ENCODE data around the gene SEBOX.

SEBOX gene

DNA sequence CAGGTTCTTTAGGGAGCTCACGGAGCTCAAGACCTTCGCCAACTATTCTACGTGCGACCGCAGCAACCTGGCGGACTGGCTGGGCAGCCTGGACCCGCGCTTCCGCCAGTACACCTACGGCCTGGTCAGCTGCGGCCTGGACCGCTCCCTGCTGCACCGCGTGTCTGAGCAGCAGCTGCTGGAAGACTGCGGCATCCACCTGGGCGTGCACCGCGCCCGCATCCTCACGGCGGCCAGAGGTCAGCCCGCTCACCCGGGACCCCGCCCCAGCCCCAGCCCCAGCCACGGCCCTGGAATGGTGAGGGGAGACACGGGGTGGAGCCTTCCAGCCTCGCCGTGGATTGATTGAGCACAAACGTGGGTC lies 20.0 kb upstream of the SEBOX start:
- Histone ChIP-seq H3K79me1 (ENCODE audit: low read length) (no peaks in the 10 kb centered on the region), H3K4me2 (ENCODE audit: low read length) (peak overlapping the region; percentile 57), H3K23ac (ENCODE audit: low read length) (no peak overlapping the region), H3K9me3 (ENCODE audit: insufficient read depth, low read depth, low read length) (peaks cover 3% of the 10 kb centered on the region), H2AK5ac (ENCODE audit: low read length) (no peak overlapping the region), H2BK5ac (ENCODE audit: low read depth, low read length, poor library complexity) (no peak overlapping the region), H3K79me2 (ENCODE audit: control insufficient read depth, insufficient read depth, low read length, poor library complexity) (no peaks in the 10 kb centered on the region), H3K27ac (ENCODE audit: low read depth, low read length) (no peak overlapping the region), H3K36me3 (ENCODE audit: control insufficient read depth in 1 of 2, insufficient read depth in 2 of 2, low read length in 2 of 2) (no peaks in the 10 kb centered on the region), H3K9ac (ENCODE audit: low read length) (no peak overlapping the region), H4K8ac (ENCODE audit: low read depth, low read length) (no peak overlapping the region), H2BK12ac (ENCODE audit: low read length) (no peak overlapping the region), H4K12ac (ENCODE audit: low read depth, low read length) (no peak overlapping the region), H3K4me1 (ENCODE audit: control insufficient read depth in 1 of 2, insufficient read depth in 2 of 2, low read length in 2 of 2) (peaks cover 9 to 23% of the 10 kb centered on the region in 2 experiments), H2BK120ac (ENCODE audit: insufficient read depth, low read length, poor library complexity) (no peak overlapping the region), H3K4me3 (ENCODE audit: low read depth, low read length) (peak overlapping the region; percentile 15), H3K27me3 (ENCODE audit: insufficient read depth, low read length) (peaks cover 21% of the 10 kb centered on the region), H3K4ac (ENCODE audit: low read depth, low read length) (no peak overlapping the region), H4K91ac (ENCODE audit: low read depth, low read length) (no peak overlapping the region), H3K14ac (ENCODE audit: low read length) (no peak overlapping the region), H3K18ac (ENCODE audit: low read length) (no peak overlapping the region), H2AFZ (ENCODE audit: insufficient read depth, low read length, poor library complexity) (no peak overlapping the region)
- no CpG with 5 or more reads among the region's 29 CpGs for WGBS (ENCODE audit: extremely low coverage, insufficient coverage, insufficient read length)
- DNase-seq = peak; percentile 82 to 84

DNA sequence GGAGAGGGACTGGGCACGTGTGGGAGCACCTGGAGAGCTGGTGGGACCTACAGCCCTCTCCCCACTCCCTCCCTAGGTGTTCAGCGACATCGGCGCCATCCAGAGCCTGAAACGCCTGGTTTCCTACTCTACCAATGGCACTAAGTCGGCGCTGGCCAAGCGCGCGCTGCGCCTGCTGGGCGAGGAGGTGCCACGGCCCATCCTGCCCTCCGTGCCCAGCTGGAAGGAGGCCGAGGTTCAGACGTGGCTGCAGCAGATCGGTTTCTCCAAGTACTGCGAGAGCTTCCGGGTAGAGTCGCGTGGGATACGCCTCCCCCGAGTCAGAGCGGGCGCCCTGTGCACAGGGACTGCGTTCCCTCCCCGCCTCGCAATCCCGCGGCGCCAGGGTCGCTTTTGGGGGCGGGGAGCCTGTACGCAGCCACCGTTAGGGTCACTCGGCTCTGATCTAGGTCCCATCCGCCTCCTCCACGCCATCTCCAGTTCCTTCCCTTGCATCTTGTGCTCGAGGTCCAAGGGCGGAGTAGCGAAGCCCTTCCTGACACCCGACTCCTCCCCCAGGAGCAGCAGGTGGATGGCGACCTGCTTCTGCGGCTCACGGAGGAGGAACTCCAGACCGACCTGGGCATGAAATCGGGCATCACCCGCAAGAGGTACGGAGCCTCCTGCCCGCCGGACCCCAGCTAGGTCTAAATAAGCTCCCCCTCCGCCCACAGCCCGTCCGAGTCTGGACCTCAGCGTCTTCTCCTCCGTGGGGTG lies 19.5 kb upstream of the SEBOX start:
- H4K91ac ChIP-seq (ENCODE audit: low read depth, low read length) = no peak overlapping the region
- WGBS (ENCODE audit: extremely low coverage, insufficient coverage, insufficient read length) = no CpG with 5 or more reads among the region's 56 CpGs
- no peak overlapping the region for H4K8ac ChIP-seq (ENCODE audit: low read depth, low read length)

DNA sequence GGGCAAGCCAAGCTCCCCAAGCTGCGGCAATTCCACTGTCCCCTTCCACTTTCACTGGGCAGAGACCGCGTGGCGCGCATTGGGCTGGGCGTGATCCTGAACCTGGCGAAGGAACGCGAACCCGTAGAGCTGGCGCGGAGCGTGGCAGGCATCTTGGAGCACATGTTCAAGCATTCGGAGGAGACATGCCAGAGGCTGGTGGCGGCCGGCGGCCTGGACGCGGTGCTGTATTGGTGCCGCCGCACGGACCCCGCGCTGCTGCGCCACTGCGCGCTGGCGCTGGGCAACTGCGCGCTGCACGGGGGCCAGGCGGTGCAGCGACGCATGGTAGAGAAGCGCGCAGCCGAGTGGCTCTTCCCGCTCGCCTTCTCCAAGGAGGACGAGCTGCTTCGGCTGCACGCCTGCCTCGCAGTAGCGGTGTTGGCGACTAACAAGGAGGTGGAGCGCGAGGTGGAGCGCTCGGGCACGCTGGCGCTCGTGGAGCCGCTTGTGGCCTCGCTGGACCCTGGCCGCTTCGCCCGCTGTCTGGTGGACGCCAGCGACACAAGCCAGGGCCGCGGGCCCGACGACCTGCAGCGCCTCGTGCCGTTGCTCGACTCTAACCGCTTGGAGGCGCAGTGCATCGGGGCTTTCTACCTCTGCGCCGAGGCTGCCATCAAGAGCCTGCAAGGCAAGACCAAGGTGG lies 16.3 kb upstream of the SEBOX start:
- Histone ChIP-seq H3K27me3 (ENCODE audit: insufficient read depth, low read length) (peaks cover 21% of the 10 kb centered on the region), H3K79me1 (ENCODE audit: low read length) (no peaks in the 10 kb centered on the region), H3K9ac (ENCODE audit: low read length) (no peak overlapping the region), H3K36me3 (ENCODE audit: control insufficient read depth in 1 of 2, insufficient read depth in 2 of 2, low read length in 2 of 2) (no peaks in the 10 kb centered on the region), H2AFZ (ENCODE audit: insufficient read depth, low read length, poor library complexity) (no peak overlapping the region), H2BK12ac (ENCODE audit: low read length) (peak overlapping the region; percentile 13), H3K79me2 (ENCODE audit: control insufficient read depth, insufficient read depth, low read length, poor library complexity) (no peaks in the 10 kb centered on the region), H3K9me3 (ENCODE audit: insufficient read depth, low read depth, low read length) (peaks cover 3% of the 10 kb centered on the region), H3K4me3 (ENCODE audit: low read depth, low read length) (no peak overlapping the region), H2BK120ac (ENCODE audit: insufficient read depth, low read length, poor library complexity) (no peak overlapping the region), H4K8ac (ENCODE audit: low read depth, low read length) (no peak overlapping the region), H3K4me1 (ENCODE audit: control insufficient read depth in 1 of 2, insufficient read depth in 2 of 2, low read length in 2 of 2) (peaks cover 9 to 25% of the 10 kb centered on the region in 2 experiments), H4K91ac (ENCODE audit: low read depth, low read length) (no peak overlapping the region), H3K27ac (ENCODE audit: low read depth, low read length) (no peak overlapping the region), H3K14ac (ENCODE audit: low read length) (no peak overlapping the region), H3K4ac (ENCODE audit: low read depth, low read length) (no peak overlapping the region), H3K18ac (ENCODE audit: low read length) (no peak overlapping the region), H4K12ac (ENCODE audit: low read depth, low read length) (no peak overlapping the region), H3K4me2 (ENCODE audit: low read length) (peak overlapping the region; percentile 46), H3K23ac (ENCODE audit: low read length) (no peak overlapping the region), H2AK5ac (ENCODE audit: low read length) (no peak overlapping the region), H2BK5ac (ENCODE audit: low read depth, low read length, poor library complexity) (no peak overlapping the region)
- DNase-seq = peak; percentile 39 to 64
- WGBS (ENCODE audit: extremely low coverage, insufficient coverage, insufficient read length) = no CpG with 5 or more reads among the region's 72 CpGs

More for the DNA sequence above, 19.5 kb upstream of the SEBOX start:
- Histone ChIP-seq H2AFZ (ENCODE audit: insufficient read depth, low read length, poor library complexity) (peak overlapping the region; percentile 38), H4K12ac (ENCODE audit: low read depth, low read length) (no peak overlapping the region), H3K4me2 (ENCODE audit: low read length) (peak overlapping the region; percentile 57), H3K4ac (ENCODE audit: low read depth, low read length) (no peak overlapping the region), H3K9me3 (ENCODE audit: insufficient read depth, low read depth, low read length) (peaks cover 3% of the 10 kb centered on the region), H3K14ac (ENCODE audit: low read length) (peak overlapping the region; percentile 24), H3K23ac (ENCODE audit: low read length) (no peak overlapping the region), H2BK120ac (ENCODE audit: insufficient read depth, low read length, poor library complexity) (no peak overlapping the region), H3K27ac (ENCODE audit: low read depth, low read length) (no peak overlapping the region), H3K4me1 (ENCODE audit: control insufficient read depth in 1 of 2, insufficient read depth in 2 of 2, low read length in 2 of 2) (peaks cover 9 to 25% of the 10 kb centered on the region in 2 experiments), H2AK5ac (ENCODE audit: low read length) (no peak overlapping the region), H3K79me2 (ENCODE audit: control insufficient read depth, insufficient read depth, low read length, poor library complexity) (no peaks in the 10 kb centered on the region), H2BK5ac (ENCODE audit: low read depth, low read length, poor library complexity) (no peak overlapping the region), H3K27me3 (ENCODE audit: insufficient read depth, low read length) (peaks cover 21% of the 10 kb centered on the region), H2BK12ac (ENCODE audit: low read length) (no peak overlapping the region), H3K79me1 (ENCODE audit: low read length) (no peaks in the 10 kb centered on the region), H3K36me3 (ENCODE audit: control insufficient read depth in 1 of 2, insufficient read depth in 2 of 2, low read length in 2 of 2) (no peaks in the 10 kb centered on the region), H3K18ac (ENCODE audit: low read length) (no peak overlapping the region), H3K9ac (ENCODE audit: low read length) (no peak overlapping the region), H3K4me3 (ENCODE audit: low read depth, low read length) (peak overlapping the region; percentile 15)
- peak; percentile 27 to 56 for DNase-seq

DNA sequence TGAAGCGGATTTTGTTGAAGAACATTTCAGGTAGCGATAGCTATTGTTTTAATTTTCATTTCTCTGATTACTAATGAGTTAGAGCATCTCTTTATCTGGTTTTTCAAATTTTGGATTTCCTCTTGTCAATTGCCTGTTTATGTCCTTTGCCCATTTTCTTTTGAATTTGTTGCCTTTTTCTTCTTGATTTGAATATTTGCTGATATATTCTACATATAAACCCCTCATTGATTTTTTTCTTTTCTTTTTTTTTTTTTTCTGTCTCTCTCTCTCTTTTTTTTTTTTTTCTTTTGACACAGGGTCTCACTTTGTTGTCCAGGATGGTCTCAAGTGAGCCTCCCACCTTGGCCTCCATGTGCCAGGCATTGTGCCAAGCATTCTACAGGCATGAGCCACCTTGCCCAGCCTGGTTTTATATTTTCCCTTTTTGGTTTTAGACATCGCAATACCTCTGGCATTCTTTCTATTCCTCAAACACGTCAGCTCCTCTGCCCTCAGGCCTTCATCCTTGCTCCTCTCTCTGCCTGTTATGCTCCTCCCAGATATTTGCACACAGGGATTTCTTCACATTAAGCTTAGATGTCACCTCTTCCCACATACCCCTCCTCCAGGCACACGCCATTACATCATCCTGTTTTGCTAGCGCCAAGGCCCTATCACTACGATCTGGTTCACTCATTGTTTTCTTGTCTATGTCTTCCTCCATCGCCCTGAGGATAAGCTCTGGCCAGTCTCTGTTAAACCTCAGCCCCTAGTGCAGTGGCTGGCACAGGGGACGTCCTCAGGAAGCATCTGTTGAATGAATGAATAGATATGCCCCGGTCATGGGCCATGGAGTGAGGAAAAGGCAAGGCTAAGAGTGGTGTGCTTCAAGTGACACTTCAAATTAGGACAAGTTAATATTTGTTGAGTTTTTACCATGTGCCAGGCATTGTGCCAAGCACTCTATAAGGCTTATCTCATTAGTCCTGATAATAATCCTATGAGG lies 15.1 kb upstream of the SEBOX start:
- no peaks in the 10 kb centered on the region for H3K9me3 ChIP-seq (ENCODE audit: insufficient read depth, low read depth, low read length)
- H2BK12ac ChIP-seq (ENCODE audit: low read length) = no peak overlapping the region
- no peak overlapping the region for H3K4me3 ChIP-seq (ENCODE audit: low read depth, low read length)
- H3K4me1 ChIP-seq (ENCODE audit: control insufficient read depth in 1 of 2, insufficient read depth in 2 of 2, low read length in 2 of 2) = peaks cover 9 to 25% of the 10 kb centered on the region in 2 experiments
- no peak overlapping the region for H3K14ac ChIP-seq (ENCODE audit: low read length)
- no peak overlapping the region for H3K23ac ChIP-seq (ENCODE audit: low read length)
- no peak overlapping the region for H3K27ac ChIP-seq (ENCODE audit: low read depth, low read length)
- no peak overlapping the region for H2BK5ac ChIP-seq (ENCODE audit: low read depth, low read length, poor library complexity)
- H3K79me2 ChIP-seq (ENCODE audit: control insufficient read depth, insufficient read depth, low read length, poor library complexity) = no peaks in the 10 kb centered on the region
- no peak overlapping the region for H2BK120ac ChIP-seq (ENCODE audit: insufficient read depth, low read length, poor library complexity)
- no peak overlapping the region for H4K12ac ChIP-seq (ENCODE audit: low read depth, low read length)
- H3K36me3 ChIP-seq (ENCODE audit: control insufficient read depth in 1 of 2, insufficient read depth in 2 of 2, low read length in 2 of 2) = no peaks in the 10 kb centered on the region
- no peak overlapping the region for H3K4me2 ChIP-seq (ENCODE audit: low read length)
- H3K79me1 ChIP-seq (ENCODE audit: low read length) = no peaks in the 10 kb centered on the region
- H2AK5ac ChIP-seq (ENCODE audit: low read length) = no peak overlapping the region
- WGBS (ENCODE audit: extremely low coverage, insufficient coverage, insufficient read length) = no CpG with 5 or more reads among the region's 10 CpGs
- H3K18ac ChIP-seq (ENCODE audit: low read length) = no peak overlapping the region
- H3K9ac ChIP-seq (ENCODE audit: low read length) = no peak overlapping the region
- H3K27me3 ChIP-seq (ENCODE audit: insufficient read depth, low read length) = peaks cover 19% of the 10 kb centered on the region
- H4K91ac ChIP-seq (ENCODE audit: low read depth, low read length) = no peak overlapping the region
- DNase-seq = peak; percentile 96 to 99
- H3K4ac ChIP-seq (ENCODE audit: low read depth, low read length) = no peak overlapping the region
- H2AFZ ChIP-seq (ENCODE audit: insufficient read depth, low read length, poor library complexity) = no peak overlapping the region
- H4K8ac ChIP-seq (ENCODE audit: low read depth, low read length) = no peak overlapping the region

Data from trophoblast cell (in vitro differentiated cells and primary cell).